ENCODE measurements around the gene FNIP2. TPM values are rescaled to one million over a fixed set of nuclear protein-coding genes. Genes with fewer than 3 reads are reported as not detected.
"Not testable (repeated sequence)": the region's sequence is repeated elsewhere in the genome, so short reads cannot be mapped to it uniquely, and the experiment has no call there.

The FNIP2 gene
- total and polyA plus RNA-seq, 3 donors from 2014 or later: 23.5 to 28.4 (median 25.0) TPM

GRCh38 chr4:158891256-158891655 lies 122.4 kb downstream of the FNIP2 start:
- no peaks in the 10 kb centered on the region for H3K36me3 ChIP-seq (ENCODE audit: low read depth, missing control alignments)

GRCh38 chr4:158894826-158895225 lies 126.0 kb downstream of the FNIP2 start:
- intact Hi-C loops (cut with DNase I; ENCODE audit: low total_unique reads): no loop called here
- Histone ChIP-seq H3K9me3 (no peaks in the 10 kb centered on the region), H3K27ac (no peak overlapping the region), H3K27me3 (no peaks in the 10 kb centered on the region), H3K4me3 (no peak overlapping the region), H3K4me1 (no peaks in the 10 kb centered on the region), H3K36me3 (ENCODE audit: low read depth, missing control alignments) (no peaks in the 10 kb centered on the region)
- TF ChIP-seq POLR2A (IDR thresholded peaks at IDR 0.05) (no peak), CTCF (IDR thresholded peaks at IDR 0.05) (no peak)
- DNase-seq: no peak
- 79 to 80% methylated on average over 2 of the region's 2 CpGs for WGBS, 2 donors

More at GRCh38 chr4:158891256-158891655, 122.4 kb downstream of the FNIP2 start:
- intact Hi-C loops (cut with DNase I; ENCODE audit: low total_unique reads): no loop called here
- Histone ChIP-seq H3K27ac (no peak overlapping the region), H3K9me3 (no peaks in the 10 kb centered on the region), H3K4me3 (no peak overlapping the region), H3K27me3 (no peaks in the 10 kb centered on the region), H3K4me1 (no peaks in the 10 kb centered on the region)
- DNase-seq: no peak
- no peak for TF ChIP-seq POLR2A (IDR thresholded peaks at IDR 0.05)
- TF ChIP-seq CTCF (IDR thresholded peaks at IDR 0.05): no peak
- 94 to 97% methylated on average over 3 of the region's 3 CpGs for WGBS, 2 donors

- H3K27me3 ChIP-seq: no peaks in the 10 kb centered on the region
- DNase-seq: no peak
- no peaks in the 10 kb centered on the region for H3K9me3 ChIP-seq
- intact Hi-C loops (cut with DNase I; ENCODE audit: low total_unique reads): no loop called here
- no peaks in the 10 kb centered on the region for H3K4me1 ChIP-seq
- TF ChIP-seq CTCF (IDR thresholded peaks at IDR 0.05): no peak
- no peak for TF ChIP-seq POLR2A (IDR thresholded peaks at IDR 0.05)
- 63 to 81% methylated on average over 13 to 14 of the region's 14 CpGs for WGBS, 2 donors
- no peak overlapping the region for H3K27ac ChIP-seq
- no peaks in the 10 kb centered on the region for H3K36me3 ChIP-seq (ENCODE audit: low read depth, missing control alignments)
- H3K4me3 ChIP-seq: no peak overlapping the region
These were observed 127.2 kb downstream of the FNIP2 start for GRCh38 chr4:158895797-158896576.

- intact Hi-C loops (cut with DNase I; ENCODE audit: low total_unique reads); H3K27me3 ChIP-seq; H3K36me3 ChIP-seq (ENCODE audit: low read depth, missing control alignments); H3K4me3 ChIP-seq; H3K4me1 ChIP-seq; H3K27ac ChIP-seq; DNase-seq; H3K9me3 ChIP-seq: not testable (repeated sequence)
- 80 to 81% methylated on average over 11 of the region's 11 CpGs for WGBS, 2 donors
These were observed 127.9 kb downstream of the FNIP2 start for GRCh38 chr4:158896577-158897238.

- H3K27me3 ChIP-seq; H3K4me1 ChIP-seq; DNase-seq; H3K4me3 ChIP-seq; H3K9me3 ChIP-seq; H3K36me3 ChIP-seq (ENCODE audit: low read depth, missing control alignments); H3K27ac ChIP-seq; intact Hi-C loops (cut with DNase I; ENCODE audit: low total_unique reads): not testable (repeated sequence)
- 97 to 100% methylated on average over 2 of the region's 2 CpGs for WGBS, 2 donors
These were observed 131.6 kb downstream of the FNIP2 start for GRCh38 chr4:158900408-158900807.

- H3K4me1 ChIP-seq; intact Hi-C loops (cut with DNase I; ENCODE audit: low total_unique reads); H3K4me3 ChIP-seq; H3K36me3 ChIP-seq (ENCODE audit: low read depth, missing control alignments); H3K27me3 ChIP-seq; H3K27ac ChIP-seq; H3K9me3 ChIP-seq; DNase-seq: not testable (repeated sequence)
- WGBS, 2 donors: 74 to 85% methylated on average over 13 to 14 of the region's 14 CpGs
These were observed 133.7 kb downstream of the FNIP2 start for GRCh38 chr4:158902280-158903078.

Data from testis (tissue), 3 donors.